ENCODE results near the gene FPR3. TPM values are rescaled to one million over a fixed set of nuclear protein-coding genes. Genes with fewer than 3 reads are reported as not detected.

FPR3 gene
- total and polyA plus RNA-seq, 2 donors (not counting 1 experiment from before 2014, with no cell fraction given), result 0.44 TPM; not detected in 1

- Histone ChIP-seq H2AFZ (ENCODE audit: insufficient read depth, low read depth, low read length, poor library complexity, severe bottlenecking) (no peak overlapping the region), H4K20me1 (ENCODE audit: control insufficient read depth, insufficient read depth, low read length, poor library complexity, severe bottlenecking) (no peaks in the 10 kb centered on the region), H3K9ac (ENCODE audit: low read length) (no peak overlapping the region), H3K4me3 (ENCODE audit: control extremely low read depth in 1 of 5, extremely low read depth in 1 of 5, insufficient read depth in 1 of 5, low read depth in 2 of 5, low read length in 4 of 5) (no peak overlapping the region), H3K27me3 (replicated peaks in 1 of 4; ENCODE audit: control extremely low read depth in 1 of 4, control insufficient read depth in 3 of 4, insufficient read depth in 4 of 4, low read length in 3 of 4) (no peaks in the 10 kb centered on the region), H3K4me1 (ENCODE audit: control insufficient read depth in 2 of 2, insufficient read depth in 2 of 2, low read length in 2 of 2) (no peaks in the 10 kb centered on the region), H3K4me2 (replicated peaks; ENCODE audit: low read depth, low read length, poor library complexity, severe bottlenecking) (no peak overlapping the region), H3K36me3 (replicated peaks in 1 of 2; ENCODE audit: control extremely low read depth in 1 of 2, control insufficient read depth in 1 of 2, extremely low read depth in 1 of 2, insufficient read depth in 2 of 2, low read length in 1 of 2) (no peaks in the 10 kb centered on the region), H3K27ac (ENCODE audit: low read length in 2 of 2) (no peak overlapping the region), H3K9me3 (ENCODE audit: control extremely low read depth in 1 of 3, control insufficient read depth in 2 of 3, insufficient read depth in 1 of 3, low read length in 2 of 3) (peaks cover 5 to 31% (median 13%) of the 10 kb centered on the region in 3 donors), H3K79me2 (ENCODE audit: control insufficient read depth, insufficient read depth, low read length) (no peaks in the 10 kb centered on the region)
- no peak overlapping the region for H3K4me3 Mint-ChIP-seq
- ATAC-seq (ENCODE audit: low read depth) (no peak), DNase-seq (no peak)
- no peaks in the 10 kb centered on the region for H3K27me3 Mint-ChIP-seq
- intact Hi-C loops (cut with micrococcal nuclease), result no loop called here
- H3K9me3 Mint-ChIP-seq (ENCODE audit: insufficient read depth), result peaks cover 8% of the 10 kb centered on the region
- CTCF ChIA-PET, result no interaction called here
- TF ChIP-seq CTCF (IDR thresholded peaks at IDR 0.05) (no peak), EZH2 (IDR thresholded peaks at IDR 0.05; ENCODE audit: borderline replicate concordance, insufficient read depth, low read depth, low read length, poor library complexity, severe bottlenecking) (no peak)
- 77% methylated on average over 11 of the region's 11 CpGs for WGBS (ENCODE audit: insufficient coverage)
- no peaks in the 10 kb centered on the region for H3K4me1 Mint-ChIP-seq
- no peak overlapping the region for H3K27ac Mint-ChIP-seq
- POLR2A ChIA-PET, result no interaction called here
Measured at GRCh38 chr19:51811344-51811743, 16.4 kb downstream of the FPR3 start.

GRCh38 chr19:51815043-51815442 lies 20.1 kb downstream of the FPR3 start:
- ATAC-seq (ENCODE audit: low read depth) (no peak), DNase-seq (no peak)
- Histone ChIP-seq H3K27me3 (replicated peaks in 1 of 4; ENCODE audit: control extremely low read depth in 1 of 4, control insufficient read depth in 3 of 4, insufficient read depth in 4 of 4, low read length in 3 of 4) (no peaks in the 10 kb centered on the region), H3K4me3 (ENCODE audit: control extremely low read depth in 1 of 5, extremely low read depth in 1 of 5, insufficient read depth in 1 of 5, low read depth in 2 of 5, low read length in 4 of 5) (no peak overlapping the region), H2AFZ (ENCODE audit: insufficient read depth, low read depth, low read length, poor library complexity, severe bottlenecking) (no peak overlapping the region), H3K27ac (ENCODE audit: low read length in 2 of 2) (no peak overlapping the region), H3K36me3 (replicated peaks in 1 of 2; ENCODE audit: control extremely low read depth in 1 of 2, control insufficient read depth in 1 of 2, extremely low read depth in 1 of 2, insufficient read depth in 2 of 2, low read length in 1 of 2) (no peaks in the 10 kb centered on the region), H3K4me2 (replicated peaks; ENCODE audit: low read depth, low read length, poor library complexity, severe bottlenecking) (no peak overlapping the region), H3K9ac (ENCODE audit: low read length) (no peak overlapping the region), H3K4me1 (ENCODE audit: control insufficient read depth in 2 of 2, insufficient read depth in 2 of 2, low read length in 2 of 2) (no peaks in the 10 kb centered on the region), H4K20me1 (ENCODE audit: control insufficient read depth, insufficient read depth, low read length, poor library complexity, severe bottlenecking) (no peaks in the 10 kb centered on the region), H3K79me2 (ENCODE audit: control insufficient read depth, insufficient read depth, low read length) (no peaks in the 10 kb centered on the region), H3K9me3 (ENCODE audit: control extremely low read depth in 1 of 3, control insufficient read depth in 2 of 3, insufficient read depth in 1 of 3, low read length in 2 of 3) (peaks cover 2 to 31% (median 13%) of the 10 kb centered on the region in 3 donors)
- WGBS (ENCODE audit: insufficient coverage), result 94% methylated on average over 4 of the region's 9 CpGs
- no peaks in the 10 kb centered on the region for H3K27me3 Mint-ChIP-seq
- ChIA-PET POLR2A (no interaction called here), CTCF (no interaction called here)
- H3K9me3 Mint-ChIP-seq (ENCODE audit: insufficient read depth), result peaks cover 8% of the 10 kb centered on the region
- no peaks in the 10 kb centered on the region for H3K4me1 Mint-ChIP-seq
- TF ChIP-seq CTCF (IDR thresholded peaks at IDR 0.05), result no peak
- no peak for TF ChIP-seq EZH2 (IDR thresholded peaks at IDR 0.05; ENCODE audit: borderline replicate concordance, insufficient read depth, low read depth, low read length, poor library complexity, severe bottlenecking)
- H3K4me3 Mint-ChIP-seq, result no peak overlapping the region
- intact Hi-C loops (cut with micrococcal nuclease), result no loop called here
- no peak overlapping the region for H3K27ac Mint-ChIP-seq
